Esophagus squamous epithelium (tissue), 5 donors: Measurements from ENCODE around the gene PTPRT. TPM values are rescaled to one million over a fixed set of nuclear protein-coding genes. Genes with fewer than 3 reads are reported as not detected.

Experiments
- DNase-seq: peaks from one replicate; lab custom pipeline; 2025; lab: John Stamatoyannopoulos, UW
- H3K27ac ChIP-seq, 4 donors: fragments of 200-600 bp; sonication (generic); one replicate each; pipeline ENCODE4 v1.5.1; 2016 to 2019; ENCODE audit warnings: mild to moderate bottlenecking in 1 of 4
- H3K27me3 ChIP-seq, 4 donors: fragments of 200-600 bp; sonication (generic); 1 replicate in 3 of 4; 2 replicates in 1 of 4; pipeline versions ENCODE4 v1.5.1 to v1.6.0; 2017 to 2021; ENCODE audit warnings: antibody characterized with exemption in 1 of 4
- H3K36me3 ChIP-seq, 3 donors: fragments of 200-600 bp; sonication (generic); one replicate each; pipeline ENCODE4 v1.5.1; 2016 to 2019
- H3K4me1 ChIP-seq, 3 donors: fragments of 200-600 bp; sonication (generic); one replicate each; pipeline ENCODE4 v1.5.1; 2017 to 2019
- H3K4me3 ChIP-seq, 4 donors: fragments of 200-600 bp; sonication (generic); 1 replicate in 3 of 4; 2 replicates in 1 of 4; pipeline ENCODE4 v1.5.1; 2016 to 2019; ENCODE audit warnings: mild to moderate bottlenecking in 2 of 4, moderate library complexity in 1 of 4
- H3K9me3 ChIP-seq, 3 donors: fragments of 200-600 bp; sonication (generic); one replicate each; pipeline ENCODE4 v1.5.1; 2016 to 2019
- CTCF ChIP-seq, 6 experiments: fragments of 450-650 bp in 4 of 6; fragments of 200-600 bp in 2 of 6; sonication (generic) in 2 of 6; IDR thresholded peaks; one replicate each; pipeline ENCODE4 v1.5.1; 2016 to 2019; ENCODE audit warnings: antibody characterized with exemption in 6 of 6, mild to moderate bottlenecking in 4 of 6, moderate library complexity in 4 of 6
- POLR2A ChIP-seq, 4 donors: fragments of 450-650 bp; IDR thresholded peaks; one replicate each; pipeline ENCODE4 v1.6.1; 2017; ENCODE audit warnings: antibody characterized with exemption in 4 of 4, mild to moderate bottlenecking in 4 of 4, moderate library complexity in 3 of 4
- WGBS, 2 donors: methylation state at CpG; one replicate each; pipeline ENCODE4 v1.1.5; 2018; 5-methylcytosine and 5-hydroxymethylcytosine counted together
- intact Hi-C: fragments of 100-400 bp; cut with DNase I; formaldehyde crosslinking; loops from one replicate; pipeline ENCODE4 v1.15.0; 2022
- total RNA-seq, 4 donors: library from RNA; depleted of rRNA; stranded (reverse); fragments of >200 nt; gene quantifications; one replicate each; pipeline ENCODE4 v1.1.0, GENCODE V29; 2016
- donor health status: DM: yes; HTN: yes; CAD: no.

Gene PTPRT
- total RNA-seq, 4 donors from 2014 or later: under 0.01 to 0.06 TPM; not detected in 2

GRCh38 chr20:42686057-42686456, 503.6 kb downstream of the PTPRT start:
- Histone ChIP-seq H3K27me3 (no peaks in the 10 kb centered on the region), H3K27ac (no peak overlapping the region), H3K4me3 (no peak overlapping the region), H3K4me1 (no peaks in the 10 kb centered on the region), H3K36me3 (no peaks in the 10 kb centered on the region), H3K9me3 (no peaks in the 10 kb centered on the region)
- no peak for DNase-seq
- intact Hi-C loops: no loop called here
- TF ChIP-seq POLR2A (IDR thresholded peaks at IDR 0.05): no peak
- TF ChIP-seq CTCF (IDR thresholded peaks at IDR 0.05): no peak
- WGBS, 2 donors: 81 to 92% methylated on average over 2 of the region's 2 CpGs

- intact Hi-C loops: no loop called here
- 35 to 43% methylated on average over 3 of the region's 3 CpGs for WGBS, 2 donors
- no peaks in the 10 kb centered on the region for H3K9me3 ChIP-seq
- H3K36me3 ChIP-seq: no peaks in the 10 kb centered on the region
- no peaks in the 10 kb centered on the region for H3K4me1 ChIP-seq
- no peak for DNase-seq
- no peak overlapping the region for H3K27ac ChIP-seq
- no peak for TF ChIP-seq CTCF (IDR thresholded peaks at IDR 0.05)
- no peak for TF ChIP-seq POLR2A (IDR thresholded peaks at IDR 0.05)
- H3K27me3 ChIP-seq: no peaks in the 10 kb centered on the region
- no peak overlapping the region for H3K4me3 ChIP-seq
Observed at GRCh38 chr20:42678895-42679294, 510.8 kb downstream of the PTPRT start.

DNA sequence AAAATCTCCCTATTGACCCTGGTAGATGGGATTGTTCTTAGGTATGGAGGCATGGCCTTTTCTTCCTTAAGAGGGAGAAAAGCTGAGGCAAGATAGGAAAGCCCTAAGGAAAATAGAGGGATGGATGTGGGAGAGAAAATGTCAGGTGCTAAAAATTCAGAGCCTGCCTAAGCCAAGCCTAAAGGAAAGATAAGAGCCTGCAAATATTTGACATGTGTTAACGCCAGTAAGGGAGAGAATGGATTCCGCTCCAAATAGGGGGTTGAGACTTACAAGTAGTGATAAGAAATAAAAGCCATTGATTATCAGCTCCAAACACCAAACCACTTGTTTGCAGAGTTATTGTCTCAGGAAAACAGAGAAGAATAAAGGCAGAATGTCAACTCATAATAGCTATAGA, 533.6 kb downstream of the PTPRT start:
- no peak overlapping the region for H3K27ac ChIP-seq
- no peak for DNase-seq
- H3K9me3 ChIP-seq: no peaks in the 10 kb centered on the region
- H3K36me3 ChIP-seq: no peaks in the 10 kb centered on the region
- WGBS, 2 donors: 40 to 60% methylated on average over 2 of the region's 2 CpGs
- no peaks in the 10 kb centered on the region for H3K27me3 ChIP-seq
- no peak for TF ChIP-seq POLR2A (IDR thresholded peaks at IDR 0.05)
- TF ChIP-seq CTCF (IDR thresholded peaks at IDR 0.05): no peak
- intact Hi-C loops: loop anchor here (10.0 kb wide), 1 partner anchor 59 kb away; no protein-coding TSS in a partner anchor
- H3K4me3 ChIP-seq: no peak overlapping the region
- H3K4me1 ChIP-seq: no peaks in the 10 kb centered on the region

DNA sequence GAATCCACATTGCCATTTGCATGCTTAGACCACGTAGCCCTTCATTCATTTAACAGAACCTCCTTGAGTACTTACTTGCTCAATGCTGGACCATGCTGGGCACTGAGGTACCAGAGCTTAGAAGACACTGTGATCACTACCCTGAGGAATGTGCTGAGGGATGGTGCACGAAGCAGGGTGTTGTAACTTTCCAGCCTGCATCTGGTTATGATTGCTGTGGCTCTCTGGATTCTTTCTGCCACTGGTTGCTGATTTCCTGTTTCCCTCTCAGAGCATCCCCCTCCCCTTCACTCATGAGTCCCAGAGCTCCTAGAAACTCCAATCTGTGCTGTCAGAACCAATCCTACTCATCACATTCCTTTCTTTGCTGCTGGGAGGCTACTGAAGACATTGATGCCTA, 537.4 kb downstream of the PTPRT start:
- Histone ChIP-seq H3K9me3 (no peaks in the 10 kb centered on the region), H3K27me3 (no peaks in the 10 kb centered on the region), H3K27ac (no peak overlapping the region), H3K4me1 (no peaks in the 10 kb centered on the region), H3K36me3 (no peaks in the 10 kb centered on the region), H3K4me3 (no peak overlapping the region)
- 31 to 42% methylated on average over 2 of the region's 2 CpGs for WGBS, 2 donors
- TF ChIP-seq POLR2A (IDR thresholded peaks at IDR 0.05) (no peak), CTCF (IDR thresholded peaks at IDR 0.05) (no peak)
- no peak for DNase-seq
- intact Hi-C loops: loop anchor here (10.0 kb wide), 1 partner anchor 63 kb away; no protein-coding TSS in a partner anchor

- DNase-seq: no peak
- Histone ChIP-seq H3K4me1 (no peaks in the 10 kb centered on the region), H3K4me3 (no peak overlapping the region), H3K36me3 (no peaks in the 10 kb centered on the region), H3K27me3 (no peaks in the 10 kb centered on the region), H3K9me3 (no peaks in the 10 kb centered on the region), H3K27ac (no peak overlapping the region)
- intact Hi-C loops: loop anchor here (10.0 kb wide), 1 partner anchor 65 kb away; no protein-coding TSS in a partner anchor
- TF ChIP-seq CTCF (IDR thresholded peaks at IDR 0.05) (no peak), POLR2A (IDR thresholded peaks at IDR 0.05) (no peak)
Observed at GRCh38 chr20:42650191-42650746, 539.4 kb downstream of the PTPRT start.
